KG1 (cell line): ENCODE results near the gene TNIK.
"Not testable (repeated sequence)": the region's sequence is repeated elsewhere in the genome, so short reads cannot be mapped to it uniquely, and the experiment has no call there.

Experiments used
- DNase-seq: peaks from one replicate; lab custom pipeline; 2025; lab: John Stamatoyannopoulos, UW

TNIK gene

GRCh38 chr3:171384101-171384891 is 75.9 kb downstream of the TNIK start:
- DNase-seq, result no peak

DNA sequence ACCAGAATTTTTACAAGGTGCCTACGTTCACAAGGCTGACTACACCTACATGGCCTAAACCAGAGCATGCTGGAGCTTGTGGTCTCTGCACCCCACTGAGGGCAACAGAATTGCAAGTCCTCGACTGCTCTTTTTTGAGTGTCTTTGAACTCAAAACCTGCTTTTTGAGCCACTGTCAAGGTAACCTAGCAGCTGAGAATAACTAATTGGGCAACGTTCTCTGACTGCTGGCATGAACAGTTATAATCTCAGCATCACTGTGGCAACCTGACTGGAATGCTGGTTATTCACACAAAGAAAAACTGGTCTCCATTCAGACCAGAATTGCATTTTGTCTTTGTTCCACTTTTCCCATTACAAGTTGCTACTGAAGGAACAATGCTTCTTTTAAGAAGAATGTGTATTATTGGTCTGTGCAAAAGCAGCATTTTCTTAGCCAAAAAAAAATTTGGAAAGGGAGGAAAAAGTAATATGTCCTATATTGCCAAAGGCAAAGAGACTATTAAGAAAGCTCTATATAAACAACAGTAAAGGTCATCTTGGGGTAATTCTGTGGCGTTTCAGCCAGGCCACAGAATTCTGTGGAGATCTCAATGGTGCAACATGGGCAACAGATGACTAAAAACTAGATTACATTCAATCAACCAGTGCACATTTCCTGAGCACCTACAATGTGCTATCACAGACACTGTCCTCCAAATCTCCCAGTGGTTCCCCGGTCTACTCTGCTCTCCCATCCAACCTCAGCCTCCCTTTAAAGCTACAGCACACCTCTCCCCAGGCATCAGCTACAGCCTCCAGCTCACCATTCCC is 76.8 kb downstream of the TNIK start:
- DNase-seq, result no peak

- not testable (repeated sequence) for DNase-seq
Observed at GRCh38 chr3:171382347-171382746, 77.9 kb downstream of the TNIK start.

DNA sequence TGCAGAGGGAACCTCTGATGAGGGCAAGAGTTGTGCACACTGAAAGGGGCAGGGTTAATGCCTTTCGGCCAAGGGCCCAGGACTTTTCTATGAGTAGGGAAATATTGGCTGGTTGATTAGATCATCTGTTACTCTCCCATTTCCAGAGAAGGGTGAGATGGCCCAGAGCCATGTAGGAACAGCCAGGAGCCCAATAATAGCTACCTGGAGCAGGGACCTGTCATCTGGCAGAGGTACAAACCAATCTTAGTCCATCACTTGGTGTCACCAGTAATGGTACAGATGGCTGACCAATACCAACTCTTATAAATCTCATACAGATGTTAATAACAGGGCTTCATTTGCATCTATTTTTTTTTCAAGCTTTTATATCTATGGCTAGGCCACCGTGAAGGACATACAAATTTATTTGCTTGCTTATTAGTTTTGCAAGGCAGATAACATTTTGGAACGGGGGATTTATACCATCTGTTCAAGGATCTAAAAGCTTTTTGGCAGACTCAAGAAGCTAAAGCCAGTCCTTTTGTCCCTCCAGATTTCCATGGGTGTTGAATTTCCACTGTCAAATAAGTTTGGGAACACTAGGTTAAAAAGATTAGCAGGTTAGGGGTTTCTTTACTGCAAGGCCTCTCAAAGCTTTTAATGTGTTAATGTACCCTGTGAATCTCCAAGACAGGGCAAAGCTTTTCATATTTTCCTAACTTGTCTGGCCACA is 79.3 kb downstream of the TNIK start:
- DNase-seq, result no peak

DNA sequence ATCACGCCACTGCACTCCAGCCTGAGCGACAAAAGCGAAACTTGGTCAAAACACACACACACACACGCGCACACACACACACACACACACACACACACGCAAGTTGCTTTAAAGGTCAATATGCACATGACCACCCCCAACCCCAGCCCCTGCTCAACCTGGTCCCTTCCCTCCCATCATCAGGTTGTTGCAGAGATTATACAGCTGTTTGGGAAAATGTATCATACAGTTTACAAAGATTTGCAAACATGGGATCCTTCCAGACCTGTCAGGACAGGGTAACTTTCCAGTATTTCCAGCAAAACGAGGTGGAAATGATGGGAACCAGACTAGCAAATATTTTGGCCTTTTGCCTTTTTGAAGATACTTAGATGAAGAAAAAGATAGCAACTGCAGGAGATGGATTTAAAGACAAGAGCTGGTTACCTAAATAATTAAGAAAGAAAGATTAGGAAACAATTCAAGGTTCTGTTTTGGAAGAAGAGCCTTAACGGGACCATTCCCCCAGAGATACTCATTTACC is 80.2 kb downstream of the TNIK start:
- no peak for DNase-seq

- no peak for DNase-seq
Observed at GRCh38 chr3:171379281-171379680, 80.9 kb downstream of the TNIK start.

GRCh38 chr3:171378586-171378985 is 81.6 kb downstream of the TNIK start:
- DNase-seq, result no peak

DNA sequence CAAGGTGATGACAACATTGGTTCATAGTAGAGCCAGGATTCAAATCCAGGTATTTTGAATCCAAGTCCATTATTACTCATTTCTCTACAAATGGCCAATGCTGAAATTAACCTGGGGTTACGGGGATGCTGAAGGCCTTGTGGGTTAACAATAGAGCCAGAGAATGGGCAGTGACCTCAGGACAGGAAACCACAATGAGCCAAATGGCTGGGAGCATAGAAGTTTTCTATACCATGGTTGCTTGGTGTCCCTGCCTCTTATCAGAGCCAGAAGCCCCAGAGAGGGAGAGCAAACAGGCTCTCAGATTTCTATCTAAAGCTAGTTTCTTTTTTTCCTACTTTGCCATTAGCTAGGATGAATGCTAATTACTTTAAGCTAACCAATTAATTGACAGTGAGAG is 82.3 kb downstream of the TNIK start:
- DNase-seq, result no peak

DNA sequence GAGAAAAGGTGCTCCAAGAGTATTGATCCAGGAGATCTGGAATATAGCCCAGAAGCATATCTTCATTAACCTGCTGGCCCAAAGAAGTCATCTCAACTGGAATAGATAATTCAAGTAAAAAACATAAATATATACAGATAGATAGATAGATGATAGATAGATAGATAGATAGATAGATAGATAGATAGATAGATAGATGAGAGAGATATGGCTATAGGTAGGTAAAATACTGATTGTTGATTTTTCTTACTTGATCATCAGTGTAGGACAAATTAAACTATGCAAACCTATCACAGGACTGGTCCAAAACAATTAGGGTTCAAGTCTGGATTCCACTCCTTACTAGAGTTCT is 83.6 kb downstream of the TNIK start:
- DNase-seq, result no peak

- peak; percentile 41 for DNase-seq
Observed at GRCh38 chr3:171375666-171376595, 84.3 kb downstream of the TNIK start.

DNA sequence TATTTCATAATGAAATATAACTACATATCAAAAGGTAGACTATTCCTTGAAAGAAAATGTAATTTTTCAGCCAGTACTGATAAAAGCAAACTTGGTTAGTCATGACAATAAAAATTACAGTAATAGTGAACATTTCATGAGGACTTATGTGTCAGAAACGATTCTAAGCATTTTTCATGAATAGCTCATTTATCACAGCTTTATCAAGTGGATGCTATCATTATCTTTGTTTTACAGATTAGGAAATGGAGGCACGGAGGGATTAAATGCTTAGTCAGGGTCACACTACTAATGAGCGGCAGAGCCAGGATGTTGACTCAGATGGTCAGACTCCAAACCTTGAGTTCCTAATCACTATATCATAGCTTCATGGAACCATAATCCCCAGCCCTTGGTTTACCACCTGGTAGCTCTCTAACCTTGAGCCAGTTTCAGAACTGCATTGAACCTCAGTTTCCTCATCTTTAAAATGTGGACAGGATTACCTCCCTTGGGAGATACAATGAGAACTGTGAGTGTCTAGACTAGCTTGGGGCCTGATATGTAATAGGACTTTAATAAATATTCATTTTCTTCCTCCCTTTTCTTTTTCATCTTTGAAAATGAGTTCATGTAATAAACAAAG is 85.4 kb downstream of the TNIK start:
- no peak for DNase-seq

DNA sequence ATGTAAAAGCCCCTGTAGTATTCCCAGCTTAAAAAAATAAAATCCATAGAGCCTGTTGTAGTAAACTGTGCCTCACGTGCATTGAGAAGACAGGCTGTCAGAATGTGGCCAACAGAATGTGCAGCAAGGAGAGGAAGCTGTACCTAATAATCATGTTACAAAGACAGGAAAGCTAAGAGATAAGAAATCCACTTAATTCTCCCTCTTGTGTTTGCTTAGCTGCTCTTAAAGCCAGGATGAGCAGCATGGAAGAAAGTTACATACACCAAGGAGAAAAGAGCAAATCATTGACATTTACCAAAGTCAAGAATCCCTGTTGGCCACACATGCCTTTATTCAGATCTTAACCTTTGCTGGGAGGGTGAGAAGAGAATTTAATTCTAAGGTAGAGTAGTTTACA is 85.9 kb downstream of the TNIK start:
- no peak for DNase-seq

DNA sequence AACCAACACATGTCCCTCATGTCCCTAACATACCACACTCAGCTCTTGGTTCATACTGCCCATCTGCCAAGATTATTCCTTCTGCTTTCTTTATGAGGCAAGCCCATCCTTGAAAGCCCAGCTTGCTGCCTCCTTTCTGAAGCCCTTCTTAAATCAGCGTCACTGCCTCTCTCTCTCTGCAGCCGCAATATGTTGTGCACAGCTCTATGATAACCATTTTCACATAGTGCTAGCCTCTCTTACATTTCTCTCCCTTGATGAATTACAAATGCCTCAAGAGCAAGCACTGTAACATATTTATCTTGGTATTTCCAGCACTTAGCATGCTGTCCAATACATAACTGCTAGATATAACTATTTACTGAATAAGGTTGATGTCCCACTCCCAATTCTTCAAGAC is 86.5 kb downstream of the TNIK start:
- DNase-seq, result no peak

GRCh38 chr3:171372694-171373093 is 87.5 kb downstream of the TNIK start:
- no peak for DNase-seq

DNA sequence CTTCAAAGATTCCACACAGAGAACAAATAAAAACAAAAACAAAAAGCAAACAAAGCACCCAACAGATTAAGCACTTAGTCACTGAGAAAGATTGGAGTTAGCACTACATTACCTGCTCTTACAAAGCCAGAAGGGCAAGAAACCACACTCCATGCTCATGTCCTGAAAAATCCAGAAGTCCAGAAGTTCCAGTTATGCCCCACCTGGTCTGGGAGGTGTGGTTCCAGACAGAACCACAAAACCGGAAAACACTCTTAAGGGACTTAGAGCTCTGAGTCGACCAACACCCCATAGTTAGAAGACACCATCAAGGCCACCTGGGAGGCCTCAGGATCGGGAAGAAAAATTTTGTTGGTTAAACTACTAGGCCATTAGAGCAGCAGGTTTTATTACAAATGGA is 88.9 kb downstream of the TNIK start:
- DNase-seq, result no peak

DNA sequence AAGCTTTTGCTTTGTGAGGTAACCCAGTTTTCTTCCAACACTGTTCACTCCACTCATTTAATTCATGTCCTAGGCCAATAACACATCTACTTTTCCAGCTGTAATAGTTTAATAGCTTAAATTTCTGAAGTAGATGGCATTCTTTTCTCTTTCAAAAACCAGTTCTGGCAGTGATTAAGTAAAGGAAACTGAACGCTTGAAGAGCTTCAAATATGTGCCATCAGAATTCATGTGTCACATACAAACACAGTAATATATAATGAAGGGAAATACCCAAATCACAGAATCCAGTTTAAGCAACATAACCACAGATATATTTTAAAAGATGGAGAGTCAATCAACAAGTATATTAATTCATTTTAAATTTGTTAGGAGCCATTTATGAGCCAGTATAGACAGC is 91.0 kb downstream of the TNIK start:
- DNase-seq, result no peak

- DNase-seq, result not testable (repeated sequence)
Observed at GRCh38 chr3:171366738-171367137, 93.5 kb downstream of the TNIK start.

DNA sequence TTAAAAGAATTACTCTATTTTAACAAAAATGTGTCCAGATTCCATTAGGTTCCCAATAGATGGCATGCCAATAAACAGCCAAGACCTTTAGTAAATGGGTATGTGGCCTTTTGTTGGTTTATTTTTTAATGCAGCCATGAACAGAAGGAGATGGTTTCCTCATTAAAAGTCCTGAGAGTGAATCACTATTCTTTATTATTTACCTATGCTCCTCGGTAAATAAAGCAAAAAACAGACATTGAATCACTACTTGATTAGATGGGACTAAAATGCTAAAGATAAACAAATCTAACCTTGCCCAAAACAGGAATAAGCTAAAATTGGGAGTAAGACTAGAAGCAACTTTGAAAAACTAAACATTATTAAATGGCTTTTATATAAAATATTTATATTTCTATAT is 94.2 kb downstream of the TNIK start:
- no peak for DNase-seq

DNA sequence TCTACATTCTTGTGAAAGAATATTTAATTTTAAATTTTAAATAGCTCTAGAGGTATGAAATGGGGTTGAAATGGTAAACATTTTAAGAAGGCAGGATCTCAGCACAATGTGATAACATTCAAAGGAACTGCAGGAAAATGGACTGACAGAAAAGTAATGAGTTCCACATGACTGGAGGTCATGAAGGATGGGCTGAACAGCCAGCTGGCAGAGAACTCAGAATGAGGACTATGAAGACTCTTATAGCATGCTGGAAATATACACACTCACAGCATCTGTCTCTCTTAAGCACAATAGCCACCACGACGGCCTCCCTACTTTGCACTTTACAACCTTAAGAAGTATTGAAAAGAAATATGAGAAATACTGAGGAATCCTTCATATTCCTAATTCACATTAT is 94.7 kb downstream of the TNIK start:
- DNase-seq, result no peak

DNA sequence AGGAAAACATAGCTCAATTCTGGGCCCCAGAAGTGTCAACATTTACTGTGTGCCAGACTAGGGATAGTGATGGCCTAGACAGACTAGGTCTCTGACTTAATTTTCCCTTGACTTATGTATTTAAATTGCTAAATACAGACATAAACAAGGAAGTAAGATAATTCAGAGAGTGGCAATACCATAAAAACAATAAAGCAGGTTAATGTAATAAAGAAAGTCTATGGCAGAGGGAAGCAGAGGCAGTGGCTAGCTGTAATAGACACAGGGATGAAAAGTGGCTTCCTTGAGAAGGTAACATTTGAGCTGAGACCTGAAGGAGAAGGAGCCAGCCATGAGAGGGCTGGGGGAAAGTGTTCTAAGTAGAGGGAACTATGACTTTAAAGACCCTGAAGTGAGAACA is 95.7 kb downstream of the TNIK start:
- no peak for DNase-seq

GRCh38 chr3:171363202-171363601 is 97.0 kb downstream of the TNIK start:
- no peak for DNase-seq
